Colon (tissue), 2 donors: ENCODE results near the gene ATP2B2.
"Not testable (repeated sequence)": the region's sequence is repeated elsewhere in the genome, so short reads cannot be mapped to it uniquely, and the experiment has no call there.

ENCODE experiments used
- FAIRE-seq: peaks from 2 replicates; lab custom pipeline; 2012; peaks lifted over from hg19 to GRCh38; lab: Jason Lieb, UNC
- donor health status: control.
- donor health status: control.

ATP2B2 gene

DNA sequence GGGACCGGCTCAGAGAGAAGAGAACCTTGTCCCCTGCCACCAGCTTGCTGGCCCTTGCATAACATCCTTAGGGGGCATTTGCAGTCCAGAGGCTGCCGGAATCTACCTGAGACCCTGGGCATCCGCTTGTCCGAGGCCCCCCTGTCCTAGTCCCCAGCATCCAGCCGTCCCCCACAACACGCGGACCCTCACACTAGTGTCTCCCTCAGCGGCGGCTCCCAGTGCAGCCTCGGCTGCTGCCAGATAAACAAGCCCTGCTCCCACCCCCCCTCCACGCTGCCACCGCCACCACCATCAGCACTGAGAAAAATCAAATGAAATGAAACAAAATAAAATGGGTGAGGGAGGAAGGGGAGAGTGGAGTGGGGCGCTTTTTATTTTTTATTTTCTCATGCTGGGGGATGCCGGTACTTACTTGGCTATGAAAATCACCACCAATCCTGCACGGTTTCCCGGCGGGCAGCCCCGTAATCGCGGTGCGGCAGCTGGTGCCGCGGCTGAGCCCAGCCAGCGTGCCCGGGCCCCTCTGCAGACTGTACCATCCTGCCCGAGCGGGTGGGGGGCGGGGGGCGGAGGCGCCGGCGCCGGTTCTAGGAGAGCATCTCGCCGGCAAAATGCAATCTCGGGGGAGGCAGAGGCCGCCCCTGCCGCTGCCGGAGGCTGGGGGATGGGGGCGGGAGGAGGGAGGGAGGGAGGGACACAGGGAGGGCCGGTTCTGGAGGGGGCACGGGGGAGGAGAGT lies at the start of gene ATP2B2:
ATP2B2 (minus strand) TSS at position 537 of the 741 bp plus-strand sequence. CDS start 56,043 bp downstream, outside the sequence.
- FAIRE-seq, result no peak

- no peak for FAIRE-seq
These were observed 49.4 kb upstream of the ATP2B2 start for GRCh38 chr3:10554746-10555145.

- FAIRE-seq, result no peak
These were observed 48.8 kb upstream of the ATP2B2 start for GRCh38 chr3:10554236-10554611.

- FAIRE-seq, result no peak
These were observed 48.3 kb upstream of the ATP2B2 start for GRCh38 chr3:10553591-10554235.

- no peak for FAIRE-seq
These were observed 47.2 kb upstream of the ATP2B2 start for GRCh38 chr3:10552631-10552943.

DNA sequence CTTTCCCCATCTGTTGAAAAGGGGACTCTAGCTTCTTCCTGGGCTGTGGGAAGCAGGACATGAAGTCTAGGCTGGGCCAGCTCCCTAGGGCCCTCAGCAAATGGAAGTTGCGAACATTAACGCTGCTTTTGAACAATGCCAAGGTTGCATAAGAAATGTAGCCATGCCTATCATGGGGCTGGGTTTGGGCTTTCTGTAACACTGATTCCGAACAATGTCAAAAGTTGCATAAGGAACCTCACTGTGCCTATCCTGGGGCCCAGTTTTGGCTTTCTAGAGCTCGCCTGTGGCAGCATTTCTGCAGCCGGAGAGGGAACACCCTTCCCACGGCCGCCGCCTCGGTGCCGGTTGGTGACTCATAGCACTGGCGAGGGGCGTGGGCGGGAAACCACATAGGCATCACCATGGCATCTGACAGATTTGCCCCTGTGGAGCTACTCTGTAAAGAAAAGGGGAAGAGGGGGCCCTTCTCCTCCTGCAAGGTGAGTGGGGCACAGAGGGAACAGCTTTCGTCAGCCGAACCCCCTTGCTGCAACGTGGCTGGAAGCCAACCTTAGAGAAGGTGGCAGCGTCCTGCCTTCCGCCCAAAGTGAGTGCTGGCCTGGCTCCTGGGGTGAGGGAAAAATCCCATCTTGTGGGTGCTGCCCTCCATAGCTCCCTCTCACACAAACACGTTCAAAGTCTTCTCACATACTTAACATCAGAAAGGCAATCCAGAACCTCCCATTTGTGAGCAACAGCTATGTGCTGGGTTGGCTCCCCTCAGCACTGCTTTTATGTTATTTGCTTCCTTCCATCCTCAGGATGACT lies 46.6 kb upstream of the ATP2B2 start:
- no peak for FAIRE-seq

GRCh38 chr3:10551139-10551538 lies 45.8 kb upstream of the ATP2B2 start:
- no peak for FAIRE-seq

DNA sequence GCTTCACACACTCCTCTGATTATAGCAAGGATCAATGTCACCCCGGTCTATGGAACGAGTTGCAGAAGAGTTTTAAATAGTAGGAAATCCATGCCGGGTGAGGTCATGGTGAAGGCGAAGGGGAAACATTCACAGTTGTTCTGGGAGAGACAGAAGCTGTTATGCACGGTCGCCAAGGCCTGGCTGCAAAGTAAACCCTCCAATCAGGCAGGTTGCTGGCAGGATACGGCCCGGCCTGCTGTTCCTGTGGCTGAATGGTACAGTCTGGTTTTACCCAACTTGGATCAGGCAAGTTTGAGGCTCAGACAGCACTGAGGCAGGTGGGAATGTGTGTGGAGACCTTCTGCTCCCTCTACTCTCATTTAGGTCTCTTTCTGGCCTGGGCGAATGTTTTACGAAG lies 45.3 kb upstream of the ATP2B2 start:
- no peak for FAIRE-seq

GRCh38 chr3:10549617-10550230 lies 44.3 kb upstream of the ATP2B2 start:
- FAIRE-seq, result no peak

GRCh38 chr3:10548992-10549391 lies 43.6 kb upstream of the ATP2B2 start:
- FAIRE-seq, result no peak

GRCh38 chr3:10547841-10548783 lies 42.7 kb upstream of the ATP2B2 start:
- no peak for FAIRE-seq

DNA sequence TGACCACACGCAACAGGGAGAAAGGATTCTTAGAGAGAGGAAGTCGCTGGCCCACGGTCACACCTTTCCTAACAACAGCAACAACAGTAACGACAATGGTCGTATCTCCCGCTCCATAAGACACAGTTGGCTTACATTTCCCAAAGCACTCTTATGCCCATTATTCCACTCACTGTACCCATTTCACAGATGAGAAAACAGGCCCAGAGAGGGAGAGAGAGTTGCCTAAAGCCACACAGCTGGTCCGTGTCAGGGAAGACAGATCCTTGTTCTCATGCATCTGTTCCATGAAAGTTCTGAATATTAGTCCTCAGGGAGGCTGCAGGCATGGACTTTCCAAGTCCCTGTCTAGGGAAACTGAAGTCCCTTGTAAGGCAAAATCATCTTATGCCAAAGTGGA lies 42.0 kb upstream of the ATP2B2 start:
- no peak for FAIRE-seq

GRCh38 chr3:10546820-10547263 lies 41.5 kb upstream of the ATP2B2 start:
- no peak for FAIRE-seq

DNA sequence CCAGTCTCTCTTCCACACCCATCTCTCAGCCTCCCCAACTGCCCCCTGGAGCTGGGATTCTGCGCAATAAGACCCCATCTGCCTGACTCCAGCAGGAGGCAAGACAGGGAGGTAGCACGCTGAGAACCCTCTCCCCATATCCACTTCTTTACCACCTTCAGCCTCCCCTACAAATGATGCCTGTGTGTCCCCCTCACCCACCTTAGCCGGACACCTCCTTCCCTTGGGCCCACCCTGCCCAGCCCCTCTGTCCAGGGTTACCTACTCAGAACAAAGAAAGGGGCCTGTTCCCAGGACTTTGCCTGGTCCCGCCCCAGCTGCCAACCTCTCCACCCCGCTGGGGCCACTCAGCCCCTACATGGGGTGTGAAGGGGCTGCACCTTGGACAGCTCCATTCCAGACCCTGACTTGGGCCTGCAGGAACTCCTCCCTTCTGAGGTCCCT lies 40.8 kb upstream of the ATP2B2 start:
- no peak for FAIRE-seq

DNA sequence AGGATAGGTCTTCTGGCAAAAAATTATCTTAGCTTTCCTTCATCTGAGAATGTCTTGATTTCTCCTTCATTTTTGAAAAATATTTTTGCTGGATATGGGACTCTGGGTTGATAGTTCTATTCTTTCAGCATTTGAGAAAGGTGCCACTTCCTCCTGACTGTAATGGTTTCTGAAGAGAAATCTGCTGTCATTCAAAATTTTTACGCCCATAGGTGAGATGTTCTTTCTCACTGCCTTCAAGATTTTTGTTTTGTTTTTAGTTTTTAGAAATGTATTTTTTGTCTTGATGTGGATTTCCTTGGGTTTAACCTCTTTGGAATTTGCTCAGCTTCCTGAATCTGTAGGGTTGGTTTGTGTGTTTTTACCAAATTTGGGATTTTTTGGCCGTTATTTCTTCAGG lies 37.1 kb upstream of the ATP2B2 start:
- no peak for FAIRE-seq

DNA sequence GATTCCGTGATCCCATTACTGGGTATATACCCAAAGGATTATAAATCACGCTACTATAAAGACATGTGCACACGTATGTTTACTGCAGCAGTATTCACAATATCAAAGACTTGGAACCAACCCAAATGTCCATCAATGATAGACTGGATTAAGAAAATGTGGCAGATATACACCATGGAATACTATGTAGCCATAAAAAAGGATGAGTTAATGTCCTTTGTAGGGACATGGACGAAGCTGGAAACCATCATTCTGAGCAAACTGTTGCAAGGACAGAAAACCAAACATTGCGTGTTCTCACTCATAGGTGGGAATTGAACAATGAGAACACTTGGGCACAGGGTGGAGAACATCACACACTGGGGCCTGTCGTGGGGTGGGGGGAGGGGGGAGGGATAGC lies 35.0 kb upstream of the ATP2B2 start:
- FAIRE-seq, result not testable (repeated sequence)

- no peak for FAIRE-seq
These were observed 28.7 kb upstream of the ATP2B2 start for GRCh38 chr3:10534066-10534465.

- FAIRE-seq, result no peak
These were observed 28.3 kb upstream of the ATP2B2 start for GRCh38 chr3:10533737-10534023.

DNA sequence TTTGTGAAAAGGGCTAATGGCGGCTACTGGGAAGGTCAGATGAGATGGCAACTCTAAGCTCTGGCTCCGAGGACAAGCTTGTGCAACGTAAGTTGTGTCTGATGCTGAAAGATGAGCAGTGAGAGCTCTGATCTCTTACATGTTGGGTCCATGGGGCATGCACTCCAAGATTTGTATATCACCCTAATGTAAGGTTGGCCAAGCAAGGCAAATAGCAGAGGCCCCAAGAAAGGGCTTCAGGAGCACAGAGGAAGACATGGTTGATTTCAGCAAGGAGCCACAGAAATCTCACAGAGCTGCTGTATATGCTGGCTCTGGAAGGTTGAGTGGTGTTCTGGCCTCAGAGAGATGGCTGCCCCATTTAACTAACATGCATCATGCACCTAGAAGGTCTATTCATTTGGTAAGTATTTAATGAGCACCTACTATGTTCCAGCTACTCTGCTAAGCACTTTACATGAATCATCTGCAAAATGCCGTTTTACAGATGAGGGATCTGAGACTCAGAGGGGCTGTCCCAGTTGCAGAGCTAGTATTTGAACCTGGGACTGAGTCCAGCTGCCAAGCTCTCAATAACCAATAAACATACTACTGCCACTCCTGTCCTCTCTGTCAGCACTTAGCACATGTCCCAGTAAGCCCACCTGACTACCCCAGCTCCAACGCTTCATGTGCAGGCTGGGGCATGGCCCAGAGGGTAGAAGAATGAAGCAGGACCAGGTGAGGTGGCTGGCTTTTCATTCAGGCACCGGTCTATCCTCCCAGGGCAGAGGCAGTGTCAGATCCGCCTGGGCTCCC lies 27.8 kb upstream of the ATP2B2 start:
- FAIRE-seq, result no peak

GRCh38 chr3:10531031-10531430 lies 25.6 kb upstream of the ATP2B2 start:
- FAIRE-seq, result no peak

GRCh38 chr3:10530241-10530640 lies 24.9 kb upstream of the ATP2B2 start:
- FAIRE-seq, result no peak
